Uterus (tissue), 2 donors: ENCODE data around the gene ENO1.

Experiments
- POLR2A ChIP-seq, 2 donors: fragments of 450-650 bp; IDR thresholded peaks; one replicate each; pipeline ENCODE4 v1.6.1; 2016; ENCODE audit warnings: antibody characterized with exemption in 2 of 2, mild to moderate bottlenecking in 1 of 2, moderate library complexity in 1 of 2
- TF ChIP-seq, protein P1 (sequence below), 4 experiments: fragments of 200-600 bp in 2 of 4; fragments of 450-650 bp in 2 of 4; sonication (generic) in 2 of 4; IDR thresholded peaks; one replicate each; pipeline ENCODE4 v1.5.1; 2016 to 2019; ENCODE audit warnings: antibody characterized with exemption in 4 of 4, mild to moderate bottlenecking in 2 of 4, moderate library complexity in 1 of 4

GRCh38 chr1:8871539-8871935, 6.9 kb downstream of the ENO1 start:
- TF ChIP-seq, protein P1, sequence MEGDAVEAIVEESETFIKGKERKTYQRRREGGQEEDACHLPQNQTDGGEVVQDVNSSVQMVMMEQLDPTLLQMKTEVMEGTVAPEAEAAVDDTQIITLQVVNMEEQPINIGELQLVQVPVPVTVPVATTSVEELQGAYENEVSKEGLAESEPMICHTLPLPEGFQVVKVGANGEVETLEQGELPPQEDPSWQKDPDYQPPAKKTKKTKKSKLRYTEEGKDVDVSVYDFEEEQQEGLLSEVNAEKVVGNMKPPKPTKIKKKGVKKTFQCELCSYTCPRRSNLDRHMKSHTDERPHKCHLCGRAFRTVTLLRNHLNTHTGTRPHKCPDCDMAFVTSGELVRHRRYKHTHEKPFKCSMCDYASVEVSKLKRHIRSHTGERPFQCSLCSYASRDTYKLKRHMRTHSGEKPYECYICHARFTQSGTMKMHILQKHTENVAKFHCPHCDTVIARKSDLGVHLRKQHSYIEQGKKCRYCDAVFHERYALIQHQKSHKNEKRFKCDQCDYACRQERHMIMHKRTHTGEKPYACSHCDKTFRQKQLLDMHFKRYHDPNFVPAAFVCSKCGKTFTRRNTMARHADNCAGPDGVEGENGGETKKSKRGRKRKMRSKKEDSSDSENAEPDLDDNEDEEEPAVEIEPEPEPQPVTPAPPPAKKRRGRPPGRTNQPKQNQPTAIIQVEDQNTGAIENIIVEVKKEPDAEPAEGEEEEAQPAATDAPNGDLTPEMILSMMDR (IDR thresholded peaks at IDR 0.05): no peak
- no peak for TF ChIP-seq POLR2A (IDR thresholded peaks at IDR 0.05)
